GM10266 (cell line): Measurements from ENCODE around the gene SLC44A1.

Source experiments
- DNase-seq: peaks from one replicate; pipeline ENCODE4 v3.0.0; 2012; ENCODE audit errors: extremely low spot score
- CTCF ChIP-seq: IDR thresholded peaks from 2 replicates; pipeline ENCODE4 v1.5.1; 2012; ENCODE audit warnings: mild to moderate bottlenecking, low read depth; ENCODE audit not compliant: control insufficient read depth, insufficient read depth; ENCODE audit errors: missing control alignments

The SLC44A1 gene

DNA sequence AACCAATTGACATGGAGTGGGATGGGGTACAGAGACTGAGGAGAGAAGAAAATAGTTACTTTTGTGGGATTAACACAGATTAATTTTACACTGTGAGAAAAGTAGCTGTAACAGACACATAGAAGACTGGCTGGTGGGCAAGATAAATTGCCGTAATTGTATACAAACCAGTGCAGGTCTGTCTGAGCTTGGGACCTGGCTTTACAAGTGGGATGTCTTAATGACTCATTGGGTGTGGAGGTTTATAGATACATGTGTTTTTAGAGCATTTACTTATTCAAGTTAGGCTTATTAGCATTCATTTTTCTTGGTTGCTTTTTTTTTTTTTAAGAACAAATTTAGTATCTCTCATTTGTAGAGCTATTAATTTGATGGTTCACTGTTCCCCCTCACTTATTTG, 37.5 kb downstream of the SLC44A1 start:
- DNase-seq, result no peak
- TF ChIP-seq CTCF, result no peak

DNA sequence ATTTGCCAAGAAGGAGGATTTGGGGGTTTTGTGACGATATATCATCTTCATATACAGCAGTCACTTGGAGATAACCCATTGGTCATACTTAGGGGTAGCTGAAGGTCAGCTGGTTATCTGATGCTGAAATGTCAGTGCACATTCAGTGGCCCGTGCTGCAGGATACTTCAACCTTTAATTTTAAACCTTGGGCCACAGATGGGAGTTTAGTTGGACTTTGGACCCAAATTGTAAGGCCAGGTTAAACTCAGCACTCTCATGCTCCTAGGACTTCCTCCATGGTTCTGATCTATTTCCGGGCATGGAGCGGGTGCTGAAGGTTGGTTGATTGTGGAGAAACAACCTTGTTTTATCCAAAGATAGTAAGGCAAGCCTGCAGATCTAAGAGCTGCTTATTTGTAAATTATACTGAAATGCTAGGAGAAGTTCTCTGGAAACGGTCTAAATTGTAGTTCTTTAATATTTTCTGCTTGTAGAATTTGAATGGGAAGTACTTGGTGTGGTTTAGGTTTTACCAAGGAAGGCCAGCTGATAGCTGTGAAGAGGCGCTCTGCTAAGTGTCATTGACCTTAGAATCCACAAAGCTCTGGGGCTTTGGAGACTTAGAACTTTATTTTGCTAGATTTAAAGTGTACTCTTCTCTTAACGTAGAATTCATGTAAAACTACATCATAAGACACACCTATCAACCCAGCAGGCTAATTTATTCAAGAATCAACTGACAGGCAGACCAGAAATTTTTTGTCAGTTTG, 38.6 kb downstream of the SLC44A1 start:
- DNase-seq, result no peak
- no peak for TF ChIP-seq CTCF

GRCh38 chr9:105283795-105284194, 39.3 kb downstream of the SLC44A1 start:
- no peak for TF ChIP-seq CTCF
- no peak for DNase-seq

- DNase-seq, result no peak
- TF ChIP-seq CTCF, result no peak
Measured at GRCh38 chr9:105284463-105284862, 40.0 kb downstream of the SLC44A1 start.

GRCh38 chr9:105286098-105286497, 41.6 kb downstream of the SLC44A1 start:
- DNase-seq, result no peak
- TF ChIP-seq CTCF, result no peak

DNA sequence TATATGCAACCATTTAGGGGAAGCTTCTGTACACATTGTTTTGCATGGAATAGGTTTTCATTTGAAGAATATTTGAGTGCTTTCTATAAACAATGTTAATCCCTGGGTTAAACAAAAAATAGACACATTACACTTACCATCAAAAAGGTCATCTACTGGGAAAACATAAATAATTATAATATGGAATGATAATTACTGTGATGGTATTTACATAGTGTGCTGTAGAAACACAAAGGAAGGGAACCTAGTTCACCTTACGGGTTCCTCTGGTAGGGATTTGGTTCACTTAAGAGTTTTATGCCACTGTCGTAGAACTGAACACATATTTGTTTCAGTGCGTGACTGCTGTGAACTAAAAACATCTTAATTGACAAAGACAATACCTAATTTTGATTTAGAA, 44.9 kb downstream of the SLC44A1 start:
- no peak for DNase-seq

More for the DNA sequence above, 44.9 kb downstream of the SLC44A1 start:
- no peak for TF ChIP-seq CTCF
